ENCODE results near the gene XRCC1.
"Not testable (repeated sequence)": the region's sequence is repeated elsewhere in the genome, so short reads cannot be mapped to it uniquely, and the experiment has no call there.

- TF ChIP-seq EZH2phosphoT487 (IDR thresholded peaks at IDR 0.05; ENCODE audit: insufficient read depth, low read depth); EZH2 (IDR thresholded peaks at IDR 0.05; ENCODE audit: insufficient read depth, poor library complexity, severe bottlenecking): not testable (repeated sequence)
Measured at GRCh38 chr19:43600326-43600725, 25.0 kb upstream of the XRCC1 start.
